Karpas-422 (cell line): ENCODE measurements around the gene TSGA10IP. TPM values are rescaled to one million over a fixed set of nuclear protein-coding genes. Genes with fewer than 3 reads are reported as not detected.

Source experiments
- DNase-seq: peaks from one replicate; pipeline ENCODE4 v3.0.0-alpha.2; 2015
- H2AFZ ChIP-seq: fragments of 200-600 bp; sonication (generic); 2 replicates; pipeline ENCODE4 v1.6.1; 2014; ENCODE audit warnings: antibody characterized with exemption, low read length, mixed read lengths
- H3K27ac ChIP-seq: fragments of 200-600 bp; sonication (generic); 2 replicates; pipeline ENCODE4 v1.5.1; 2014; ENCODE audit warnings: mild to moderate bottlenecking, low read length, moderate library complexity
- H3K27me3 ChIP-seq: fragments of 200-600 bp; sonication (generic); 2 replicates; pipeline ENCODE4 v1.6.1; 2014; ENCODE audit warnings: low read length, mixed read lengths
- H3K36me3 ChIP-seq: fragments of 200-600 bp; sonication (generic); 2 replicates; pipeline ENCODE4 v1.6.1; 2014; ENCODE audit warnings: low read length, mixed read lengths; ENCODE audit not compliant: insufficient read depth
- H3K4me1 ChIP-seq: fragments of 200-600 bp; sonication (generic); 2 replicates; pipeline ENCODE4 v1.6.1; 2014; ENCODE audit warnings: mild to moderate bottlenecking, low read length, mixed read lengths
- H3K4me2 ChIP-seq: fragments of 200-600 bp; sonication (generic); 2 replicates; pipeline ENCODE4 v1.6.1; 2014; ENCODE audit warnings: low read length, low read depth, mild to moderate bottlenecking; ENCODE audit not compliant: poor library complexity, severe bottlenecking
- H3K4me3 ChIP-seq: fragments of 200-600 bp; sonication (generic); 2 replicates; pipeline ENCODE4 v1.5.1; 2014; ENCODE audit warnings: mild to moderate bottlenecking, antibody characterized with exemption, low read length, mixed read lengths
- H3K79me2 ChIP-seq: fragments of 200-600 bp; sonication (generic); 2 replicates; pipeline ENCODE4 v1.6.1; 2014; ENCODE audit warnings: mild to moderate bottlenecking, low read length, mixed read lengths
- H3K9ac ChIP-seq: fragments of 200-600 bp; sonication (generic); 2 replicates; pipeline ENCODE4 v1.6.0; 2014; ENCODE audit warnings: low read length
- H3K9me2 ChIP-seq: fragments of 200-600 bp; sonication (generic), shearing (Covaris generic); replicated peaks from 2 replicates; pipeline ENCODE4 v1.6.0; 2014; ENCODE audit warnings: mild to moderate bottlenecking, low read length, moderate library complexity; ENCODE audit not compliant: insufficient read depth
- H3K9me3 ChIP-seq: fragments of 300-700, 200-600 bp; sonication (generic); 2 replicates; pipeline ENCODE4 v1.6.1; 2014; ENCODE audit warnings: low read length, mixed read lengths
- H4K20me1 ChIP-seq: fragments of 200-600 bp; sonication (generic); 2 replicates; pipeline ENCODE4 v1.6.1; 2014; ENCODE audit warnings: mild to moderate bottlenecking, antibody characterized with exemption, low read length, low read depth; ENCODE audit not compliant: insufficient read depth
- total RNA-seq: library from RNA; depleted of rRNA; stranded (reverse); fragments of >200 nt; shearing (Covaris generic); gene quantifications from 2 replicates; pipeline ENCODE4 v1.2.3, GENCODE V29; 2014; ENCODE audit warnings: low replicate concordance

The TSGA10IP gene
- total RNA-seq, 1 experiment from 2014 or later = not detected

GRCh38 chr11:65900899-65901180, 44.4 kb upstream of the TSGA10IP start:
- Histone ChIP-seq H3K27ac (no peak overlapping the region), H3K27me3 (no peaks in the 10 kb centered on the region), H3K4me3 (no peak overlapping the region), H4K20me1 (no peaks in the 10 kb centered on the region), H2AFZ (no peak overlapping the region), H3K9me2 (no peaks in the 10 kb centered on the region), H3K9me3 (no peaks in the 10 kb centered on the region), H3K4me2 (peak overlapping the region; percentile 69), H3K79me2 (no peaks in the 10 kb centered on the region), H3K36me3 (no peaks in the 10 kb centered on the region), H3K4me1 (peaks cover 11% of the 10 kb centered on the region), H3K9ac (no peak overlapping the region)
- DNase-seq = no peak

- H3K4me1 ChIP-seq = peaks cover 11% of the 10 kb centered on the region
- H3K9me3 ChIP-seq = no peaks in the 10 kb centered on the region
- H3K27ac ChIP-seq = no peak overlapping the region
- H3K36me3 ChIP-seq = no peaks in the 10 kb centered on the region
- no peaks in the 10 kb centered on the region for H4K20me1 ChIP-seq
- H3K4me3 ChIP-seq = no peak overlapping the region
- no peaks in the 10 kb centered on the region for H3K27me3 ChIP-seq
- DNase-seq = no peak
- H3K9me2 ChIP-seq = no peaks in the 10 kb centered on the region
- no peak overlapping the region for H3K9ac ChIP-seq
- H2AFZ ChIP-seq = no peak overlapping the region
- no peak overlapping the region for H3K4me2 ChIP-seq
- H3K79me2 ChIP-seq = no peaks in the 10 kb centered on the region
Observed at GRCh38 chr11:65903068-65903481, 42.2 kb upstream of the TSGA10IP start.

- H3K4me2 ChIP-seq = no peak overlapping the region
- H2AFZ ChIP-seq = no peak overlapping the region
- no peak overlapping the region for H3K27ac ChIP-seq
- no peaks in the 10 kb centered on the region for H3K27me3 ChIP-seq
- H3K36me3 ChIP-seq = no peaks in the 10 kb centered on the region
- no peaks in the 10 kb centered on the region for H3K9me3 ChIP-seq
- no peak overlapping the region for H3K9ac ChIP-seq
- H3K79me2 ChIP-seq = no peaks in the 10 kb centered on the region
- no peak for DNase-seq
- H3K4me3 ChIP-seq = no peak overlapping the region
- H3K4me1 ChIP-seq = peaks cover 11% of the 10 kb centered on the region
- H4K20me1 ChIP-seq = no peaks in the 10 kb centered on the region
- H3K9me2 ChIP-seq = no peaks in the 10 kb centered on the region
Observed at GRCh38 chr11:65903715-65904114, 41.6 kb upstream of the TSGA10IP start.

DNA sequence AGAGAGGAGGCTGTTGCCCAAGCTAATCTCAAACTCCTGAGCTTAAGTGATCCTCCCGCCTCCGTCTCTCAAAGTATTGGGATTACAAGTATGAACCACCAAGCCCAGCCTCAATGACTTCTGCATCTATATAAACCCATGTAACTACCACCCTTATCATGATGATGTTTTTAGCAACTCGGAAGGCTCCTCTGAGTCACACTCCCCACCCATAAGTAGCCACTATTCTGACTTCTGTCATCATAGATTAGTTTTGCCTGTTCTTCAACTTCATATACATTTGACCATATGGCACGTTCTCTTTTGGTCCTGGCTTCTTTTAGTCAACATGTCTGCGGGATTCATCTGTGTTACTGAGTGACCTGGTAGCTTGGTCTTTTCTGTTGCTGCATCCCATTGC, 38.7 kb upstream of the TSGA10IP start:
- no peak for DNase-seq
- no peak overlapping the region for H2AFZ ChIP-seq
- no peaks in the 10 kb centered on the region for H3K36me3 ChIP-seq
- no peaks in the 10 kb centered on the region for H3K4me1 ChIP-seq
- no peaks in the 10 kb centered on the region for H3K9me3 ChIP-seq
- no peak overlapping the region for H3K4me3 ChIP-seq
- H3K79me2 ChIP-seq = no peaks in the 10 kb centered on the region
- H3K9ac ChIP-seq = no peak overlapping the region
- H3K9me2 ChIP-seq = no peaks in the 10 kb centered on the region
- H3K27ac ChIP-seq = no peak overlapping the region
- no peak overlapping the region for H3K4me2 ChIP-seq
- H4K20me1 ChIP-seq = no peaks in the 10 kb centered on the region
- no peaks in the 10 kb centered on the region for H3K27me3 ChIP-seq

DNA sequence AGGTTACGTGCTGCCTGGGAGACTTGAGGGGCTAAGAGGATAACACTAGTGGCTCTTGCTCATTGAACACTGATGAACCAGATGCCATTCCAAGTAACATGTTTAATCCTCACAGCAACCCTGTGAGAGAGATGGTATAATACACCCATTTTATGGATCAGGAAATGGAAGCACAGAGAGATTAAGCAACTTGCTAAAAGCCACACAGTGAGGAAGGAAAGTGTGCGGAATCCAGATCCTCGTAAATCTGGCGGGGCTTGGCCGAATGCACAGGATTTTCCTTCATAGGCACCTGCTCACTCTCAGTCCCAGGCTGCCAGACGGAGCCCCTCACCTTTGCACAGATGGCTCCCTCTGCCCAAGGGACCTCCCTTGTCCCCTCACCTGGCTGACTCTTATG, 37.4 kb upstream of the TSGA10IP start:
- no peak overlapping the region for H3K4me3 ChIP-seq
- no peaks in the 10 kb centered on the region for H3K4me1 ChIP-seq
- no peaks in the 10 kb centered on the region for H3K9me2 ChIP-seq
- H3K36me3 ChIP-seq = no peaks in the 10 kb centered on the region
- H3K9me3 ChIP-seq = no peaks in the 10 kb centered on the region
- no peaks in the 10 kb centered on the region for H4K20me1 ChIP-seq
- no peak overlapping the region for H2AFZ ChIP-seq
- no peak overlapping the region for H3K27ac ChIP-seq
- no peak overlapping the region for H3K4me2 ChIP-seq
- H3K27me3 ChIP-seq = no peaks in the 10 kb centered on the region
- no peak for DNase-seq
- no peaks in the 10 kb centered on the region for H3K79me2 ChIP-seq
- H3K9ac ChIP-seq = no peak overlapping the region

DNA sequence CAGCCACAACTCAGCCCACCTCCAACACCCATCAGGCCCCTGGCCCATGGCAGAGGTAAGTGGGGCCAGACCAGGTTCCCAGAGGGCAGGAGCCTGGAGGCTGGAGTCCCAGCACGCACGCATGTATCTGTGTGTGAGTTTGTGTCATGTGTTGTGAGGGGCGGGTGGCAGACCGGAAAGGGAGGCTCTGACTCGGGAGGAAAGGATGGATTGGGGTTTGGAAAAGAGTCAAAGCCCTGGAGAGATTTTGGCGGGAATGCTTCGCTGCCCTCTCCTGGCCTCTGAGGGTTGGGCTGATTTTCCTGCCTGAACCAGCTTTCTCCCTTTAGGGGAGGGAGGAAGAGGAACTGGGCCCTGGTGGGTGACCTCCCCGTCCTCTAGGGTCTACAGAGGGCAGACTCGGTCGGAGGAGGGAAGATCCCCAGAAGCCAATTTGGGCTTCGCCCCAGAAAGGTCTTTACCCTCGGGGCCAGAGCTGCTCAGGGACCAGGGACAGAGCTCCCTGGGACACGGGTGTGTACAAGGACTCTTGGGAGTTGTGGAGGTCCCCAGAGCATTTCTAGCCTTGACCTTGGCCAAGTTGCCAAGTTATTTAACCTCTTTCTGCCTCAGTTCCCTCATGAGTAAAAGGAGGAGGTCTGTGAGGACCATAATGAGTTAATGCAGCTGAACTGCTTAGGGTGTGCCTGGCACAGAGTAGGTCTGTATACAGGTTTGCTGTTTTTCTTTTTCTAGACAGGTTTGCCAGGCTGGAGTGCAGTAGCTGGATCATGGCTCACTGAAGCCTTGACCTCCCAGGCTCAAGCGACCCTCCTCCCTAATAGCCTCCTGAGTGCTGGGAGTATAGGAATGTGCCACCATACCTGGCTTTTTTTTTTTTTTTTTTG, 33.4 kb upstream of the TSGA10IP start:
- peak; percentile 40 for DNase-seq
- Histone ChIP-seq H3K79me2 (no peaks in the 10 kb centered on the region), H3K36me3 (no peaks in the 10 kb centered on the region), H2AFZ (no peak overlapping the region), H4K20me1 (no peaks in the 10 kb centered on the region), H3K4me1 (no peaks in the 10 kb centered on the region), H3K4me3 (no peak overlapping the region), H3K9me3 (no peaks in the 10 kb centered on the region), H3K4me2 (no peak overlapping the region), H3K9ac (no peak overlapping the region), H3K27me3 (no peaks in the 10 kb centered on the region), H3K9me2 (no peaks in the 10 kb centered on the region), H3K27ac (no peak overlapping the region)

- no peaks in the 10 kb centered on the region for H3K9me3 ChIP-seq
- no peaks in the 10 kb centered on the region for H3K36me3 ChIP-seq
- no peak overlapping the region for H3K9ac ChIP-seq
- H3K4me2 ChIP-seq = no peak overlapping the region
- DNase-seq = no peak
- H2AFZ ChIP-seq = no peak overlapping the region
- no peaks in the 10 kb centered on the region for H3K9me2 ChIP-seq
- peaks cover 4% of the 10 kb centered on the region for H3K4me1 ChIP-seq
- H3K79me2 ChIP-seq = no peaks in the 10 kb centered on the region
- no peak overlapping the region for H3K4me3 ChIP-seq
- H3K27ac ChIP-seq = no peak overlapping the region
- no peaks in the 10 kb centered on the region for H3K27me3 ChIP-seq
- H4K20me1 ChIP-seq = no peaks in the 10 kb centered on the region
Observed at GRCh38 chr11:65912845-65913244, 32.4 kb upstream of the TSGA10IP start.

DNA sequence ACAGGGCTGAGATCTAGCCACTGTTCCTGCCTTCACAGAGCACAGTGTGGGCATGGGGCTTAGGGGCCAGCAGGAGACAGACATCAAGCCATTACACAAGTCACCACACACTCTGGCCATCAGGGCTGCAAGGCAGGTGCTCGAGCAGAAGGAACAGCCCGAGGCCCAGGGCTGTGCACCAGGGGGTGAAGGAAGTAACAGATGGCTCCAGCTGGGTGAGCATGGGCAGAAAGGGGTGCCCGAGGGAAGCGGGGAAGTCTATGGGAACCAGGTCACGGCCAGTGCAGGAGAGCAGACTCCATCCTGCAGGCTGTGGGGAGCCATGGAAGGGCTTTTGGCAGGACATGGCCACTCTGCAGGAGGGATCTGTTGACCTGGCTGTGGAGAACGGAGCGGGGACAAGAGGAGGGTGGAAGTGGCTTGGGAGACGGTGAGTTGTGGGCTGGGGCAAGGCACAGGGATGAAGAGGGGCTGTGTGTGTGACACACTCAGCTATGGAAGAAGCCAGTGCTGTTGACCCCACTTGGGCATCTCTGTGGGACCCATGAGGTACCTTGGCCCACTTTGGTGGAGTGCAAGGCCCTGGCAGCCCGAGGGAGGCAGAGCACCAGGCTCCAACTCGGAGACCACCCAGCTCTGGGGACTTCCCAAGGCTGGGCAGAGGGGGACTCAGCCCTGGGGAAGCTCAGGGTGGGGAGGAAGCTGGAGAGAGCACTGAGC, 30.0 kb upstream of the TSGA10IP start:
- no peak overlapping the region for H3K9ac ChIP-seq

More for the DNA sequence above, 30.0 kb upstream of the TSGA10IP start:
- Histone ChIP-seq H2AFZ (no peak overlapping the region), H3K4me1 (peaks cover 15% of the 10 kb centered on the region), H3K4me2 (no peak overlapping the region), H3K36me3 (no peaks in the 10 kb centered on the region), H4K20me1 (no peaks in the 10 kb centered on the region), H3K4me3 (no peak overlapping the region), H3K79me2 (peaks cover 8% of the 10 kb centered on the region; the same call in 1 of the 2 replicates), H3K9me3 (no peaks in the 10 kb centered on the region), H3K27me3 (no peaks in the 10 kb centered on the region), H3K27ac (no peak overlapping the region), H3K9me2 (no peaks in the 10 kb centered on the region)
- DNase-seq = no peak
